HFFc6 (cell line): ENCODE results near the gene SOWAHC. TPM values are rescaled to one million over a fixed set of nuclear protein-coding genes. Genes with fewer than 3 reads are reported as not detected.

Experiments
- DNase-seq: peaks from one replicate; pipeline ENCODE4 v3.0.0-alpha.2; 2018
- H3K27ac Mint-ChIP-seq: 2 replicates; pipeline ENCODE4 v1.8.0; 2020; ENCODE audit warnings: mild to moderate bottlenecking, mixed read lengths
- H3K27me3 Mint-ChIP-seq: 2 replicates; pipeline ENCODE4 v1.8.0; 2021; ENCODE audit warnings: mild to moderate bottlenecking, moderate library complexity, mixed read lengths; ENCODE audit not compliant: insufficient read depth
- H3K36me3 Mint-ChIP-seq: 2 replicates; pipeline ENCODE4 v1.8.0; 2021; ENCODE audit warnings: low read depth, mixed read lengths
- H3K4me1 Mint-ChIP-seq: 2 replicates; pipeline ENCODE4 v1.8.0; 2020; ENCODE audit warnings: low read depth, mixed read lengths
- H3K4me3 Mint-ChIP-seq: 2 replicates; pipeline ENCODE4 v1.8.0; 2020; ENCODE audit warnings: mild to moderate bottlenecking, moderate library complexity, mixed read lengths
- H3K9me3 Mint-ChIP-seq: 2 replicates; pipeline ENCODE4 v1.8.0; 2020; ENCODE audit warnings: mild to moderate bottlenecking, mixed read lengths
- total RNA-seq, 6 experiments: library from RNA; stranded (reverse); fragmentation: NEBNext Ultra II Directional; extraction: Animal tissue kit (Norgen Biotek cat#: 25700); gene quantifications; 2 replicates in 1 of 6; 3 replicates in 5 of 6; pipeline ENCODE4 v1.2.3, GENCODE V29; 2021
- TF ChIP-seq, protein P1 (sequence below): fragments of 200-600 bp; sonication (generic); IDR thresholded peaks from 2 replicates; pipeline ENCODE4 v1.5.0; 2021; ENCODE audit warnings: antibody characterized with exemption, mild to moderate bottlenecking

SOWAHC gene
- total RNA-seq, 6 experiments from 2014 or later: 9.4 to 12.3 (median 10.4) TPM

GRCh38 chr2:109630441-109631430 is 16.6 kb downstream of the SOWAHC start:
- H3K27me3 Mint-ChIP-seq: peaks cover 21% of the 10 kb centered on the region
- no peaks in the 10 kb centered on the region for H3K9me3 Mint-ChIP-seq
- no peak overlapping the region for H3K27ac Mint-ChIP-seq
- H3K4me1 Mint-ChIP-seq: no peaks in the 10 kb centered on the region
- no peaks in the 10 kb centered on the region for H3K36me3 Mint-ChIP-seq
- TF ChIP-seq, protein P1, sequence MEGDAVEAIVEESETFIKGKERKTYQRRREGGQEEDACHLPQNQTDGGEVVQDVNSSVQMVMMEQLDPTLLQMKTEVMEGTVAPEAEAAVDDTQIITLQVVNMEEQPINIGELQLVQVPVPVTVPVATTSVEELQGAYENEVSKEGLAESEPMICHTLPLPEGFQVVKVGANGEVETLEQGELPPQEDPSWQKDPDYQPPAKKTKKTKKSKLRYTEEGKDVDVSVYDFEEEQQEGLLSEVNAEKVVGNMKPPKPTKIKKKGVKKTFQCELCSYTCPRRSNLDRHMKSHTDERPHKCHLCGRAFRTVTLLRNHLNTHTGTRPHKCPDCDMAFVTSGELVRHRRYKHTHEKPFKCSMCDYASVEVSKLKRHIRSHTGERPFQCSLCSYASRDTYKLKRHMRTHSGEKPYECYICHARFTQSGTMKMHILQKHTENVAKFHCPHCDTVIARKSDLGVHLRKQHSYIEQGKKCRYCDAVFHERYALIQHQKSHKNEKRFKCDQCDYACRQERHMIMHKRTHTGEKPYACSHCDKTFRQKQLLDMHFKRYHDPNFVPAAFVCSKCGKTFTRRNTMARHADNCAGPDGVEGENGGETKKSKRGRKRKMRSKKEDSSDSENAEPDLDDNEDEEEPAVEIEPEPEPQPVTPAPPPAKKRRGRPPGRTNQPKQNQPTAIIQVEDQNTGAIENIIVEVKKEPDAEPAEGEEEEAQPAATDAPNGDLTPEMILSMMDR: no peak
- H3K4me3 Mint-ChIP-seq: no peak overlapping the region
- DNase-seq: no peak

- no peaks in the 10 kb centered on the region for H3K36me3 Mint-ChIP-seq
- no peak overlapping the region for H3K27ac Mint-ChIP-seq
- H3K9me3 Mint-ChIP-seq: no peaks in the 10 kb centered on the region
- peaks cover 7% of the 10 kb centered on the region; the same call in 1 of the 2 replicates for H3K4me1 Mint-ChIP-seq
- no peak overlapping the region for H3K4me3 Mint-ChIP-seq
- H3K27me3 Mint-ChIP-seq: peaks cover 18% of the 10 kb centered on the region
- no peak for DNase-seq
- TF ChIP-seq, protein P1: no peak
These were observed 17.6 kb downstream of the SOWAHC start for GRCh38 chr2:109631741-109632140.

GRCh38 chr2:109632158-109632789 is 18.1 kb downstream of the SOWAHC start:
- peaks cover 7% of the 10 kb centered on the region; the same call in 1 of the 2 replicates for H3K4me1 Mint-ChIP-seq
- TF ChIP-seq, protein P1: no peak
- H3K27me3 Mint-ChIP-seq: peaks cover 15% of the 10 kb centered on the region
- H3K36me3 Mint-ChIP-seq: no peaks in the 10 kb centered on the region
- DNase-seq: no peak
- no peak overlapping the region for H3K4me3 Mint-ChIP-seq
- H3K9me3 Mint-ChIP-seq: no peaks in the 10 kb centered on the region
- H3K27ac Mint-ChIP-seq: no peak overlapping the region

DNA sequence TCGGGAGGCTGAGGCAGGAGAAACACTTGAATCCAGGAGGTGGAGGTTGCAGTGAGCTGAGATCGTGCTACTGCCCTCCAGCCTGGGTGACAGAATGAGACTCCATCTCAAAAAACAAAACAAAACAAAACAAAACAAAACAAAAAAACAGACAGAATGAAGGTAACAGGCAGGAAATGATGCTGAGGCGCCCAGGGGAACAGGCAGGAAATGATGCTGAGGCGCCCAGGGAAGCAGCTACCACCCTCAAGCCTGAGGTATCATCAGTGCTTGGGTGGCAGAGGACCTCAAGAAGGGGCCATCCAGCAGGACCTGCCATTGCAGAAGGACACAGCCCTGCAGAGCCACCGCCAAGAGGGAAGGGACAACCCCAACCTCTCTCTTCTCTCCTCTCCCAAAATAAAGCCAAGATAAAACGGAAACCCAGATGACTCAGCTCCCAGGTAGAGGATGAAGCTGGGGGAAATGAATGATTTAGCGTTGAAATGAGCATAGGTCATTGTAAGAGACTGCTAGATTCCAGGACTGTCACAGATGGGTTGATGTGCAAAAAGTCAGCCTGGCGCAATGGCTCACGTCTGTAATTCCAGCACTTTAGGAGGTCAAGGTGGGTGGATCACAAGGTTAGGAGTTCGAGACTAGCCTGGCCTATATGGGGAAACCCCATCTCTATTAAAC is 19.3 kb downstream of the SOWAHC start:
- Mint-ChIP-seq H3K36me3 (no peaks in the 10 kb centered on the region), H3K9me3 (no peaks in the 10 kb centered on the region), H3K4me3 (no peak overlapping the region), H3K4me1 (peaks cover 14% of the 10 kb centered on the region), H3K27ac (no peak overlapping the region), H3K27me3 (peaks cover 15% of the 10 kb centered on the region)
- TF ChIP-seq, protein P1: no peak
- DNase-seq: no peak

DNA sequence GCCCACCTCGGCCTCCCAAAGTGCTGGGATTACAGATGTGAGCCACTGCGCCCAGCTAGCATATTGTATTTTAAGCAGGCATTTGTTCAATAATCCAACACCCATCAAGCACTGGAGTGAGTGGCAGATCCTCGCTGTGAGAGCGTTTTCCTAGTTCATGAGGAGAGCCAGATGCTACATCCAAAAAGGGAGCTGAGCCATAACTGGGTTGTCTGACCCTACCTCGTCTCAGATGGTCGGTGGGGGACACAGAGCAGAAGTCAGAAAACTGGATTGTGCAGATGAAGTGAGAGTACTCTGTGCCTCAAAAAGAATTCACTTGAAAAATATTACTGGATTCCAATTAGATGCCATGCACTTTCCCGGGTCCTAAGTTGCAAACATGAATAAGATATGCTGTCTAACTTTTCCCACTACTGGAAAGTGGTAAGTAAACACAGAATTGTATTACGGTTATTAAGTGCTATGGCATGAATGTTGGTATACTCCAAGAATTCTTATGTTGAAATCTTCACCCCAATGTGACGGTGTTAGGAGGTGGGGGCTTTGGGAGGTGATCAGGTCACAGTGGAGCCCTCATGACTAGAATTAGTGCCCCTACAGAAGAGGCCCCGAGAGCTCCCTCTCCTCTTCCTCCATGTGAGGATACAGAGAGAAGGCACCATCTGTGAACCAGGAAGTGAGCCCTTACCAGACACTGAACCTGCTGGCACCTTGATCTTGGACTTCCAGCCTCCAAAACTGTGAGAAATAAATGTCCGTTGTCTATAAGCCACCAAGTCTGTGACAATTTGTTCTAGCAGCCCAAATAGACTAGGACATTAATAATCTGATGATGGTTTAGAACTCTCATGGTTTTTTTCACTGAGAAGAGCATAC is 21.5 kb downstream of the SOWAHC start:
- Mint-ChIP-seq H3K9me3 (no peaks in the 10 kb centered on the region), H3K36me3 (no peaks in the 10 kb centered on the region)

More for the DNA sequence above, 21.5 kb downstream of the SOWAHC start:
- Mint-ChIP-seq H3K27me3 (peaks cover 28% of the 10 kb centered on the region), H3K27ac (no peak overlapping the region), H3K4me1 (peaks cover 14% of the 10 kb centered on the region), H3K4me3 (no peak overlapping the region)
- DNase-seq: no peak
- TF ChIP-seq, protein P1: no peak
